ENCODE data around the gene PCYT2. TPM values are rescaled to one million over a fixed set of nuclear protein-coding genes. Genes with fewer than 3 reads are reported as not detected.

The PCYT2 gene
- total RNA-seq, 4 donors from 2014 or later, result 27.4 to 38.7 (median 33.3) TPM

DNA sequence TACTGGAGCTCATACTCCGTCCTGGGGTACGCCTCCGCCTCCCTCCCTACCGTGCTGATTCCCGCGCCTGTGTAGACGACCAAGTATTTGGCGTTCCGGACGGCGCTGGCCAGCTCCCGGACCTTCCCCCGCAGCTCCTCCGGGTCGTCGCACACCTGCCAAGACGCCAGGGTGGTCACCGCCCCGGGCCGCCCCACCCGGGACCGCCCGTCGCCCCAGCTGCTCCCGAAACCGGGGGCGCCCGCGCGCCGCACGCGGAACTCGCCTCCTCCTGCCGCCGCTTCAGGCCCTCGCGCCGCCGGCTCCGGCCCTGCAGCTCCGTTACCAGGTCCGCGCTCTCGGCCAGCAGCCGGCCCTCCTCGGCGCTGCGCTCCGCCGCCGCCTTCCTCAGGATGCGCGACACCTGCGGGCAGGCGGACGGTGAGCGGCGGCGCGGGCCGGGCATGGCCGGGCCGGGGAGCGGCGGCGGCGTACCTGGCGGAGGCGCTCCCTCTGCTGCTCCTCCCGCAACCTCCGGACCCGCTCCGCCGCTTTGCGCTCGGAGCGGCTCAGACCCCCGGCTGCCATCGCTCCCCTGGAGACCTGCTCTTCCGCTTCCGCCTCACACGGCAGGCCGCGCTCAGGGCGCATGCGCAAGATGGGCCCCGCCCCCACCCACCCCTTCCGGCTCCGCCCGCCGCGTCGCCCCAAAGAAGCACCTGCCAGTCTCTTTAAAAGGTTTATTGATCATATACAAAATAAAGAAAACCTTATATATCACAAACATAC, 6.5 kb upstream of the PCYT2 start, which contains the start of gene SIRT7:
Gene SIRT7 (minus strand): TSS at position 612 of the 768 bp plus-strand sequence. CDS start 45 bp downstream, at position 567.
- H3K4me1 ChIP-seq, result peaks cover 19 to 71% (median 56%) of the 10 kb centered on the region in 4 donors
- WGBS, result 1% methylated on average over 41 of the region's 94 CpGs
- H3K4me3 ChIP-seq, result peak within 1 kb of the TSS; percentile 82 to 100 (median 91)
- H3K27me3 ChIP-seq, result no peaks in the 10 kb centered on the region
- intact Hi-C loops (cut with DNase I), result loop anchor here (5.0 kb wide), 1 partner anchor 55 kb away; the partner anchor contains the start of gene P4HB
- TF ChIP-seq, protein P1, sequence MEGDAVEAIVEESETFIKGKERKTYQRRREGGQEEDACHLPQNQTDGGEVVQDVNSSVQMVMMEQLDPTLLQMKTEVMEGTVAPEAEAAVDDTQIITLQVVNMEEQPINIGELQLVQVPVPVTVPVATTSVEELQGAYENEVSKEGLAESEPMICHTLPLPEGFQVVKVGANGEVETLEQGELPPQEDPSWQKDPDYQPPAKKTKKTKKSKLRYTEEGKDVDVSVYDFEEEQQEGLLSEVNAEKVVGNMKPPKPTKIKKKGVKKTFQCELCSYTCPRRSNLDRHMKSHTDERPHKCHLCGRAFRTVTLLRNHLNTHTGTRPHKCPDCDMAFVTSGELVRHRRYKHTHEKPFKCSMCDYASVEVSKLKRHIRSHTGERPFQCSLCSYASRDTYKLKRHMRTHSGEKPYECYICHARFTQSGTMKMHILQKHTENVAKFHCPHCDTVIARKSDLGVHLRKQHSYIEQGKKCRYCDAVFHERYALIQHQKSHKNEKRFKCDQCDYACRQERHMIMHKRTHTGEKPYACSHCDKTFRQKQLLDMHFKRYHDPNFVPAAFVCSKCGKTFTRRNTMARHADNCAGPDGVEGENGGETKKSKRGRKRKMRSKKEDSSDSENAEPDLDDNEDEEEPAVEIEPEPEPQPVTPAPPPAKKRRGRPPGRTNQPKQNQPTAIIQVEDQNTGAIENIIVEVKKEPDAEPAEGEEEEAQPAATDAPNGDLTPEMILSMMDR (IDR thresholded peaks at IDR 0.05), result no peak
- TF ChIP-seq POLR2AphosphoS5 (IDR thresholded peaks at IDR 0.05), result peak; percentile 78 to 84
- DNase-seq (ENCODE audit: extremely low spot score), result peak; percentile 96
- peak within 1 kb of the TSS; percentile 69 to 87 (median 84) for H3K27ac ChIP-seq (replicated peaks in 1 of 4)
- H3K36me3 ChIP-seq, result peaks cover 21 to 72% (median 64%) of the 10 kb centered on the region in 4 donors
- no peaks in the 10 kb centered on the region for H3K9me3 ChIP-seq

DNA sequence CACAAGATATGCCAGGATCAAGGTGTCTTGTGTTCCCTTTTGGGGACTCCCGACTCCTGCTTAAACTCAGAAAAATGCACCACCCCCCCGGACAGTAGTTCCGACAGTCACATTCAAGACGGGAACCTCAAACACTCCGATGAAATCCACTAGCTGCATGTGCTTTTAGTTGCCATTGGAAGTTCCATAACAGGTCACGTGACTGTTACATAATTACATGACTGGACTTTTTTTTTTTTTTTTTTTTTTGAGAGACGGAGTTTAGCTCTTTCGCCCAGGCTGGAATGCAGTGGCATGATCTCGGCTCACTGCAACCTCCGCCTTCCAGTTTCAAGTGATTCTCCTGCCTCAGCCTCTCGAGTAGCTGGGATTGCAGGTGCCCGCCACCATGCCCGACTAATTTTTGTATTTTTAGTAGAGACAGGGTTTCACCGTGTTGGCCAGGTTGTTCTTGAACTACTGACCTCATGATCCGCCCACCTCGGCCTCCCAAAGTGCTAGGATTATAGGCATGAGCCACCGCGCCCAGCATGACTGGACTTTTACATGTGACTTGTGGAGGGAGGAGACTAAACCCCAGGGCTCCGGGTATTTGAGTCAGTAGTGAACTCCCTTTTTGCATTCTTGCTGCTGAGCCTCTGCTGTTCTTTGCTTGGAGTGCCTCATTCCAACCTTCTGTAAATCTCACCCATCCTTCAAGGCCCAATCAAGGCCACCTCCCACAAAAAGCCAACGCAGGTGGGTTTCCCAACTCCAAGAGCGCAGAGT, 5.2 kb upstream of the PCYT2 start:
- no peak for DNase-seq (ENCODE audit: extremely low spot score)
- Histone ChIP-seq H3K27me3 (no peaks in the 10 kb centered on the region), H3K4me1 (peaks cover 20 to 68% (median 51%) of the 10 kb centered on the region in 4 donors), H3K9me3 (no peaks in the 10 kb centered on the region), H3K27ac (replicated peaks in 1 of 4) (no peak overlapping the region), H3K4me3 (peak overlapping the region in 3 of 4 donors; percentile 90 to 100 (median 92)), H3K36me3 (peaks cover 12 to 72% (median 63%) of the 10 kb centered on the region in 4 donors)
- 73% methylated on average over 17 of the region's 21 CpGs for WGBS
- intact Hi-C loops (cut with DNase I), result loop anchor here (5.0 kb wide), 1 partner anchor 54 kb away; the partner anchor contains the start of gene P4HB
- TF ChIP-seq EP300 (IDR thresholded peaks at IDR 0.05) (no peak), POLR2AphosphoS5 (IDR thresholded peaks at IDR 0.05) (no peak), POLR2A (IDR thresholded peaks at IDR 0.05; ENCODE audit: low read depth) (no peak)
- TF ChIP-seq, protein P1 (IDR thresholded peaks at IDR 0.05), result no peak

DNA sequence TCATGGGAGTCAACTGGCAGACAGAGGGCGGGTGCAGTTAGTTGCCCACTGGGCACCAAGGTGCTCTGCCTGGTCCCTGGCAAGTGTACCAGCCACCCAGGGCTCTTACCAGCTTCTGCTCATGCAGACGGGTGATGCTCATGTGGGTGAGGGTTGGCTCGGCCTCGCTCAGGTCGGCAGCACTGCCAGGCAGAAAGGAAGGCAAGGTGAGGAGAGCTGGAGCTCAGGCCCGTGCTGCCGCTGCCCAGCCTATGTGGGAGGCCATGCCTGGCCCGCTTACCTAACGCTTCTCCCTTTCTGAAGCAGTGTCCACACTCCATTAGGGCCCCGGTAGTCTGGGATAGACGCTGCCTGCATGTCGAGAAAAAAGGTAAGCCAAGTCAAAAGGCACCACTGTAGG, 4.1 kb upstream of the PCYT2 start:
- H3K9me3 ChIP-seq, result no peaks in the 10 kb centered on the region
- WGBS, result 88% methylated on average over 8 of the region's 12 CpGs
- intact Hi-C loops (cut with DNase I), result loop anchor here (5.0 kb wide), 1 partner anchor 53 kb away; the partner anchor contains the start of gene P4HB
- no peaks in the 10 kb centered on the region for H3K27me3 ChIP-seq
- H3K4me3 ChIP-seq, result no peak overlapping the region
- H3K4me1 ChIP-seq, result peaks cover 23 to 64% (median 45%) of the 10 kb centered on the region in 4 donors
- TF ChIP-seq, protein P1 (IDR thresholded peaks at IDR 0.05), result no peak
- TF ChIP-seq EP300 (IDR thresholded peaks at IDR 0.05), result no peak
- TF ChIP-seq POLR2A (IDR thresholded peaks at IDR 0.05; ENCODE audit: low read depth), result no peak
- no peak for TF ChIP-seq POLR2AphosphoS5 (IDR thresholded peaks at IDR 0.05)
- peaks cover 12 to 61% (median 54%) of the 10 kb centered on the region in 4 donors for H3K36me3 ChIP-seq
- H3K27ac ChIP-seq (replicated peaks in 1 of 4), result no peak overlapping the region
- DNase-seq (ENCODE audit: extremely low spot score), result no peak

DNA sequence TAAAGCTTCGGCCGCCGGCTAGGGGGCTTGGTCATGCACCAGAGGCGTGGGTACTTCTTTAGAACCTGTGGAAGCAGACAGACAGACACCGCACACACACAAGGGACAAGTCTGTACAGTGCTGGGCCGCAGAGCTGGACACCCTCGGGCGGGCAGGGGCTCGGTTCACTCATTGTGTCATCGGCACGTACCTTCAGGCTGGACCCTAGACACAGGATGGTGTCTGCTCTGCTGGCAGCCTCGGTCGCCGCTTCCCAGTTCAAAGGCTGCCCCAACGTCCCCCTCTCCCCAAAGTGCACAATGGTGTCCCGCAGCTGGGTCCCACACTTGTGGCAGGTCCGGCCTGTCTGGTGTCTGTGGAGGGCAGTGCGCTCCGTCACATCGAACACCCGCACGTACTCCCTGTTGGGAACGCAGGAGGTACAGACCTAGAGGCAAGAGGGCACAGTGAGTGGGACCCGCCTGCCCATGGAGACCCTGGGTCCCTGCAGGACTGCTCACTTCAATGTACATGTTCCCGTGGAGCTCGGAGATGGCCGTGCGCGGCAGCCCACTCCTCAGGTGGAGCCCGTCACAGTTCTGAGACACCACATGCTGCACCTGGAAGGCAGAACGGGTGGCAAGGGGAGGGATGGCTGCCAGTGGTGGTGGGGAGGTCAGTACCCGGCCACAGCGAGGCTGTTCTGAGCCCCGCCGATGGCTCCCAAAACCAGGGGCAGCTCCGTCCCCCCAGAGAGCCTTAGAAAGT, 3.1 kb upstream of the PCYT2 start:
- H3K27me3 ChIP-seq, result no peaks in the 10 kb centered on the region
- H3K27ac ChIP-seq (replicated peaks in 1 of 4), result no peak overlapping the region
- peaks cover 30 to 64% (median 48%) of the 10 kb centered on the region in 4 donors for H3K4me1 ChIP-seq
- no peak overlapping the region for H3K4me3 ChIP-seq
- intact Hi-C loops (cut with DNase I), result no loop called here
- TF ChIP-seq EP300 (IDR thresholded peaks at IDR 0.05) (no peak), POLR2AphosphoS5 (IDR thresholded peaks at IDR 0.05) (no peak), POLR2A (IDR thresholded peaks at IDR 0.05; ENCODE audit: low read depth) (no peak)
- TF ChIP-seq, protein P1 (IDR thresholded peaks at IDR 0.05), result no peak
- no peaks in the 10 kb centered on the region for H3K9me3 ChIP-seq
- peaks cover 12 to 51% (median 45%) of the 10 kb centered on the region in 4 donors for H3K36me3 ChIP-seq
- WGBS, result 94% methylated on average over 12 of the region's 36 CpGs
- DNase-seq (ENCODE audit: extremely low spot score), result no peak

All from esophagus muscularis mucosa (tissue), 4 donors.